ENCODE results near the gene CCDC85C.

Gene CCDC85C

DNA sequence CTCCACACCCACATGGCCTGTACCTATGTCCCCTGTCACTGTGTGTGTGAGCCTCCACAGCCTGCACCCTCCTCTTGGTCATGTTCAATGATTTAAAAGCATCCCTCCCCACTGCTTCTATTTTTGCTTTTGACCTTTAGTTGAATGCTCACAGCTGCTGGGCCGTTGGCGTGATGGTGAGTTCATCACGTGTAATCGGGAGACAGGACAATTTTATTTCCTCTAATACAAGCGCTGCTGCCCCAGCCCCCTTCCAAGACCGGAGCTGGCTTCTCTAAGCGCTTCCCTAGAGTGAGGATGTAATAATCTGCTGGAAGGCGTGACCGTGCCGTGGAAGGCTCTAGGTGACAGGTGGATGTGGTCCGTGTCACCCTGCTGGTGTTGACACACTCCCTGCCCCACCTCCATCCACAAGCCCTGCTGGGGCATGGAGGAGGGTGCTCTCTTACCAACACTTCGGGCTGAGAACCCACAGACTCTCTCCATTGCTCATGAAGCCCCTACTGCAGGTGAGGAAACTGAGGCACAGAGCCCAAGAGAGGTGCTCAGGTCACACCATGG lies 25.4 kb downstream of the CCDC85C start:
- no peak for DNase-seq (ENCODE audit: low read depth, low spot score)
- no peak overlapping the region for H3K4me3 ChIP-seq (ENCODE audit: low read length)

DNA sequence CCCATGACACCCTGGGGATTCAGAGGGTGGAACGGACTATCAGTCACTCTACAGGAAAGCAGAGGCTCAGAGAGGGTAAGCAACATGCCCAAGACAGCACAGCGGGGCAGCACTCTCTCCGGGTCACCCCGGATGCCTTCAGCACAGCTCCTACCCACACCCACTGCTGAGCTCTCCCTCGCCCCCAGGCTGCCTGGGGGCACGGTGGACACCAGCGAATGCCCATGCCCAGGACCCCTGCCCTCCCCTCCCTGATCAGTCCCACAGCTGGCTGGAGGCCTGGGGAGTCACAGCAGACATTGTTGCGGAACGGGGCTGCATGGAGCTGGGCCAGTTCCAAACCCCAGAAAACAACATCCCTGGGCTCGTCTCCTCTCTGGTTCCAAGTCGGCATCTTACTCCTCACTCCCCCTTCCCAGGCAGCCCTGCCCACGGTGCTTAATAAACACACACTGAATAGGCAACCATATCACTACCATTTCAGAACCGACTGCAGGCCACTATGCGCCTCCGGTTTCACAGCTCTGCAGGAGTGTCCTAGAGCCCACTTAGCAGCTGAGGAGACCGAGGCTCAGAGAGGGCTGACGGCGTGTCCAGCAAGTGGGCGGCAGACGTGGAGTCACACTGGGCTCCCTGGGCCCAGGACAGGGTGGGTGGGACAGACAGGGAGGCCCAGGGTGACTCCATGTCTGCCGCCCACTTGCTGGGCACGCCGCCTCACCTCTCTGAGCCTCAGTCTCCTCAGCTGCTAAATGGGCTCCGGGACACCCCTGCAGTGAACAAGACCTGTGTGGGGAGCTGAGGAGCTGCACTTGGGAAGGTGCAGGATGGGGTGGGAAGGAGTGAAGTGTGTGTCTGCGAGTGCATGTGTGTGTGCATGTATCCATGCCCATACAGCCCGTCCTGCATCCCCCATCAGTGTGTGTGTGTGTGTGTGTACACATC lies 27.0 kb downstream of the CCDC85C start:
- no peak overlapping the region for H3K4me3 ChIP-seq (ENCODE audit: low read length)
- no peak for DNase-seq (ENCODE audit: low read depth, low spot score)

DNA sequence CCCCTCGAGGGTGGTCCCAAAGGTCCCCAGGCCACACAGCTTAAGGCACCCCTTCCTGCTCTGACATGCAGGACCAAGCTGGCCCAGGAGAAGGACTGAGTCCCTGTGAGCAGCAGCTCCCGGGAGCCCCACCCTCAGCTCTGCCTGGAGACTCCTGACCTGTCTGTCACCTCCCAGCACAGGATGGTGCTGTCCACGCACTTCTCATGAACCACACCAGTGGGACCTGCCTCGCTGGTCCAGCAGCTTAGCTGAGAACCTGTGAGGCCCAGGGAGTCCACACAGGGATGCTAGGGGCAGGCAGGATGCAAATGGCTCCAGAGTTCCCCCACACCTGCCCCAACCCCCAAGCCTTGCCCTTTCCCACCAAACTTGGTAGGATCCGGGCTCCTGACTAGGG lies 27.7 kb downstream of the CCDC85C start:
- DNase-seq (ENCODE audit: low read depth, low spot score) = no peak
- no peak overlapping the region for H3K4me3 ChIP-seq (ENCODE audit: low read length)

DNA sequence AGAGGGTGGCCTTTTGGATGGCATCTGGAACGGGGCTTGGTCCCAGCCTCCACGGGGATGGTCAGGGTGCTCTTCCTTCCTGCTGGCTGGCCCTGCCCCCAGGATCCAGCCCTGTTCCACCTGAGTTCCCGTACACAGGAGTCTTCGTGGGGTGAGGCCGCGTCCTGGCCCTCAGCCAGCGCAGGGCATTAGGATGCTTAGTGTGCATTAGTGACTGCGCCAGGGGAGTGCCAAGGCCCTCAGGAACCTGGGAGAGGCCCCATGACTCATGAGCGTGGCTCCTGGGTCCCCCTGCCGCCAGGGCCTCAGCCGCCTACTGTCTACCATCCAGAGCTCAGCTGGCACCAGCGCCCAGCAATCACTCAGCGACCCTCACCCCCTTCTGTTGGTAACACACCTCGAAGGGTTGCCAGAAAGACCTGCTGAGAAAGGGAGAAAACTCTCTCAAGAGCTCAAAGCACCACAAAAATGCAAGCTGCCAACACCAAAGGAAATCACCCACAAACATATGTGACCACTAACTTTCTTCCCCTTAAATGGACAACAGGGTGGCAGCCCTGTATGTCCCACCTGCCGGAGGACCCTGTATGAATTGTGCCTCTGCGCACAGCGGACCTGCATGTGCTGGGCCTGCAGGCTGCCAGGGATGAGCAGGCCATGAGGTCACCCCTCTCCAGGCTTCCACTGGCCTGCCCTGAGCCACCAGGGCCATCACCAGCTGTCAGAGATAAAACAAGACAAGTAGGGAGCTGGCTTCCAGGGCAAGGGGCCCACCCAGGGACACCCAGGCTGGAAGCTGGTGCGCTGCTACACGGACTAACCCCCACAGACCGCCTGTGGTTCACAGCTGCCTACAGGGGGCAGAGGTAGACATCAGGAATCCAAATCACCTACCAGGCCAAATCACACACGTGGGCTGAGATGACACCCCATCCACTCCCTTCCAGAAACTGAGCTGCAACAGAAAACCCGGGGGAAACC lies 28.7 kb downstream of the CCDC85C start:
- DNase-seq (ENCODE audit: low read depth, low spot score) = no peak
- H3K4me3 ChIP-seq (ENCODE audit: low read length) = no peak overlapping the region

DNA sequence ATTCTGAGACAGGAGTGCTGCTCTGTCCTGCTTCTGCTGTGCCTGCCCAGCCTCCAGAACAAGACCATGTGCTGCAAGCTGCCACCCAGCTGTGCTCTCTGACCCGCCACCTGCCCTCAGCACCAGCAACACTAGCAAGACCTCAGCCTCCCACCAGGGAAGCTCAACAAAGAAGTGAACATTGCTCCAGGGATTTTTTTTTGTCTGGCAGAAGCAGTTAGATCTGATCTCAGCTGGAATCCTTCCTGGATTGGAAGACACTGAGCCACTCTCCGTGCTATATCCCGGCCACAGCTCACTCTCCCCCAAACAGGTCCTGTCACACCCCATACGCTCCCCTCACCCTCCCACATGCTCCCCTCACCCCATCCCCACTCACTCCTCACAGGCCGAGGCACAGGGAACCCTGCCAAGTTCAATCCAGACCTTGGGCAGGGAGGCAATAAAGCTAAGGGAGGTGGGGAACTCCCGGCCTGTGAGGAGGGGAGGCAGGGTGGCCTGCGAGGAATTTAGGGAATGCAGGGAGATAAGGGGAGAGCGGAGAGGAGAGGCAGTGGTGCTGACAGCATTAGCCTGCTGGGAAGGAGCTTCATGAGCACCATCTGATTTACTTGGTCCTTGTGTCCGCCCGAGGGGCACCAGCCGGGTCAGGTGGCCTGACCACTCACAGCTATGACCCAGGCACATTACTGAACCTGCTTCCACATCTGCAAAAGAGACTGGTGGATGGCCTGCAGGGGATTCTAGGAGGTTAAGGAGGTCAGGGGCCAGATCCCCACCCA lies 29.7 kb downstream of the CCDC85C start:
- no peak for DNase-seq (ENCODE audit: low read depth, low spot score)
- H3K4me3 ChIP-seq (ENCODE audit: low read length) = no peak overlapping the region

DNA sequence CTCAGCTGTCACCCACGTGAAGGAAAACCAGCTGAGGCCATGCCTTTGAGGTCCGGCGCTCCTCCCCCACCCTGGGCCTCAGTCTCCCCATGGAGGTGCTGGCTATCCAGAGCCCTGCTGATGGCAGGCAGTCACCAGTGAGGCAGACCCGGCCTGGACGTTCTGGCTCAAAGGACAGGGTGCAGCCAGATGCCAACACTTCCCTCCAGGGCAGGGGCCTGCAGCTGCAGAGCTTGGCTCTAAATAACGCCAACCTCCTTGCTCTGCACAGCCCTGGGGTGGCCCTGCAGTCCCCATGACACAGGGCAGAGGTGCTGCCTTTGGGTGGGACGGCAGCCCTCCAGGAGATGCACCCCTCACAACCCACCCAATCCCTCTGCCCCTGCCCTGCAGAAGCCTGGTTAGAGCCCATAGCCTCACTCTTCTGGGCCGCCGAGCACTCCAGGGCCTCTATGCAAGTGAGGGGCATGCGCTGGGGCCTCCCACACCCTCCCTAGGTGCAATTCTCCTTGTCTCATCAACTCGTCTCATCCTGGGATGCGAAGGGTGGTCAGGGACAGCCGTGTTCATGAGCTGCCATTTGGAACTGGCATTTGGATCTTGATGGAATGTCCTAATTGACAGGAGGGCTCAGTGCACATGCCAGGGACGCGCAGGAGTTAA lies 30.4 kb downstream of the CCDC85C start:
- no peak overlapping the region for H3K4me3 ChIP-seq (ENCODE audit: low read length)
- DNase-seq (ENCODE audit: low read depth, low spot score) = no peak

DNA sequence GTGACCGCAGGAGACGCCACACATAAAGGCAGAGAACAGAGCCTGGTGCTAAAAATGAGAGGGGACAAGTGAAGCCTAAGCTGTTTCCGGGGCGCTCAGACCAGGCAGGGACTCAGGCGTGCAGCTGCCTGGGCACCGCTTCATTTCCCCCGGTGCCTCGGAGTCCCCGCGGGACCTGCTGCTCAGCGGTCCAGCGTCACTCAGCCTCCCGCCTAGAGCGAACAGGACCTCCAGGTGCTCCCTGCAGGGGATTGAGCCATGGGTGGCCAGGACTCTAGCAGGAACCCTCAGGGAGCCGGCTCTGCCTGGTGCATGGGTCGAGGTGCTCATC lies 31.0 kb downstream of the CCDC85C start:
- no peak overlapping the region for H3K4me3 ChIP-seq (ENCODE audit: low read length)
- DNase-seq (ENCODE audit: low read depth, low spot score) = no peak

DNA sequence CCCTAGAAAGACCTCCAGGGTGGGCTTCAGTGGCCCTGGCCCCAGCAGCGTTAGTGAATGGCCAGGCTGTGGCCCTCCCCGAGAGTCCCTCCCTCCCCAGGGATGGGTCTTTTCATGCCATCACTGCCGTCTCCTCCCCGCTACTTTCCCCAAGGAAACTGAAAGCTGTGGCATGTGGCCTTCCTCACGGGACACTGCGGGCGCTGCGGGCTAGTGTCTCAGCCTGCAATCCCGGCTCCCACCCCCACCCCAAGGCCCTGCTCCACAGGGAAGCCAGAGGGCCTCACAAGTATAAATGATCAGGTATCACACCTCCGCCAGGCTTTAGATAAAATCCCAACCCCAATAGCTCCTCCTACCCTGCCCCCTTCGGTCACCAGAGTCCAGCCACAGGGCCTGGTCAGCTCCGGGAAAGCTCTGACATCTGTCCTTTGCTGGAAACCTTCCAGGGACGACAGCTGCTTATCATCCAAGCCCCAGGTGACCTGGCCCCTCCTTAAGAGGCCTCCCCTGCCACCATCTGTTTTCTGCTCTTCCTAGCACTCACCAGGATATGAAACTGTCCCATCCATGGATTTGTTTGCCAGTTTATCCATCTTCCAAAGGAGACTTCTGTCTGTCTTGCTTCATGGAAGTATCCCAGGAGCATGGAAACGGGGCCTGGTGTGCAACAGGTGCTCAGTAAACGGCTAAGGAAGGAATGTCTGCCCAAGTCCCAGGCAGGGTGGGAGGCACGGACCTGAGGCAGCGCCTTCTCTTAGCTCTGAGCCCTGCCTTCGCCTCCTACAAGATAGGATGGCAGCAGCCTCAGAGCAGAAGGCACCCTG lies 31.6 kb downstream of the CCDC85C start:
- no peak overlapping the region for H3K4me3 ChIP-seq (ENCODE audit: low read length)

DNA sequence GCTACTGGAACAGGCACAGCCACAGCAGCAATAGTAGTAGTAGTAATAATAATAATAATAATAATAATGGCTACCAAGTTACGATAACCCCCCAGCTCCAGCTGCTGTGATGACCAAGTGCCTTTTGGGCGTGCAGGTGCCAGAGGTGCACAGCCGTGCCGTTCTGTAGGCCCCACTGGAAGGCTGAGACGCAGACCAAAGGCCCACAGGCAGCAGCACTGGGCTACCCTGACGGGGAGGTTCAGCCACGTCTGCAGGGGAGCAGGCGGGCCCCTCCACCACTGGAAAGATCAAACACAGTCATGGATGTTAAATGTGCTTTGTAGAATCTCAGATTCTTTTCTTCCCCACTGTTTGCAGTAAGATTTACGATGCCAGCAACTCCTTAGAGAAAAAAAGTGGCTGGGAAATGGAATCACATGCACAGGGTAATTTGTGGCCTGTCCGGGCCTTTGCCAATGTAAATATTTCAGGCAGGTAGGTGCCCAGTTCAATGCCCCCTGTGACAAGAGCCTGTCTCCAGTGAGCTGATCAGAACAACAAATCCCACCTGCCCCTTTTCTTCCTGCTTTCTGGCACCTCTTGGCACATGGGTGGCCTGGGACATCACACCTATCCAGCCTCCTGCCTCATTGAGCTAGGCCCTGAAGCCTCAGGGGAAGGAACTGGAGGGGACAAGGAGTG lies 32.6 kb downstream of the CCDC85C start:
- H3K4me3 ChIP-seq (ENCODE audit: low read length) = no peak overlapping the region
- DNase-seq (ENCODE audit: low read depth, low spot score) = no peak

More for the DNA sequence above, 31.6 kb downstream of the CCDC85C start:
- DNase-seq (ENCODE audit: low read depth, low spot score) = no peak

DNA sequence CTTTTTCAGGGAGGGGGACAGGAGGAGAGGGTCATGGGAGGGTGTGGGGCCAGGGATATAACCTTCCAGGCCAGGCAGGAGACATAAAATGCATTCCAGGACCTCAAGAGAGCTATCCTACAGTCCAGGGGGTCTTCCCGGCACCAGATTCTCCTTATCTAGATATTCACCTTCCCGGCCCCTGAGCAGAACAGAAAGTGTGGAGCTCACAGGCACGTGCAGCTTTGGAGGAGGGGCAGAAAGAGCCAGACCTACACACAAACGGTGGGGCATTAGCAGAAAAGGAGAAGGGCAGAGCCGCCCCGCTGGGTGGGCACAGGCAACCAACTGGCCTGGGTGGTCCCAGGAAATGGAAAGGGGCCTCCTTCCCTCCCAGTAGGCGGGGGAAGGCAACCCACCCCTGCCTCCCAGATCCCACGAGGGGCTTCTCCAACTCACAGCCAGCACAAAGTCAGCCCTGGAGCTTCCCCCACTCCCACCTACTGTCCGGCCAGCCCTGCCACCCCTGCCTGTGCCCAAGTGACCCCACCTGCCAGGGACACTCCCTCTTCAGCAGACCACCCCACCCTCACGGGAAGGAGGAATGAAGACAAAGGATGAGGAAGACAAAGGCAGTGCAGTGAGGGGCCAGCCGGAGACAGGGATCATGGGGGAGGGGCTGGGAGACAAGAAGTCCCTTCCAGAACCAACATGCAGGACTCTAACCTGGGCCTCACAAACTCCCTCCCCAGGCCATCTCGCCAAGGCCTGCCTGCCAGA lies 33.3 kb downstream of the CCDC85C start:
- no peak overlapping the region for H3K4me3 ChIP-seq (ENCODE audit: low read length)

DNA sequence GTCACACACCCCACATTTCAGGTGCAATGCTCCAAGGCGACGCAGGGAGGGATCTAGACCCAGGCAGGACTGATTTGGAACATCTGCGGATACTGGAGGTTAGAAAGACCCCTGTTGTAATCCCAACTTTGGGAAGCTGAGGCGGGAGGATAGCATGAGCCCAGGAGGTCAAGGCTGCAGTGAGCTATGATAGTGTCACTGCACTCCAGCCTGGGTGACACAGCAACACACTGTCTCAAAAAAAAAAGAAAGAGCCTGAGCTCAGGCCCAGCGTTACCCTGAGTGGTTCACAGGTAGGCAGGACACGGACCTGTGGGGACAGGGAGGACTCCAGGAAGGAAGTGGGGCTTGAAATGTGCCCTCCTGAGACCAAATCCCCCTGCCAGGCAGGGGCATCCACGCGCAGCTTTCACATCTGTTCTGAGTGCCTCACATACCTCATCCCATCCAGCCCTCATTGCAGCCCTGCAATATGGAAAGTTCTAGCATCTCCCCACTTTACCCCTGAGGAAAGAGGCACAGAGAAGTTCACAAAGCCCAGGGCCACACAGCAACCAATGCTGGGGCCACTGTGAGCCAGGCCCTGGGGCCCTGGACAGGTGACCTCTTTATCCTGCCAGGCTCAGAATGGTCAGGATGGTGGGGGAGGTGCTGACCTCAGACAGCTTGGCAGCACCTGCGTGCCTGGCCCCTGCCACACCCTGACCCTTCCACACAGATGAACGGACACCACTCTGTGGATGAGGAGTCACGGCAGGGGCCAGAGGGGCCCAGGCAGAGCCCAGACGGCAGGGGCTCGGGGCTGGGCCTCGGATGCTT lies 34.1 kb downstream of the CCDC85C start:
- no peak for DNase-seq (ENCODE audit: low read depth, low spot score)
- H3K4me3 ChIP-seq (ENCODE audit: low read length) = no peak overlapping the region

More for the DNA sequence above, 33.3 kb downstream of the CCDC85C start:
- DNase-seq (ENCODE audit: low read depth, low spot score) = no peak

DNA sequence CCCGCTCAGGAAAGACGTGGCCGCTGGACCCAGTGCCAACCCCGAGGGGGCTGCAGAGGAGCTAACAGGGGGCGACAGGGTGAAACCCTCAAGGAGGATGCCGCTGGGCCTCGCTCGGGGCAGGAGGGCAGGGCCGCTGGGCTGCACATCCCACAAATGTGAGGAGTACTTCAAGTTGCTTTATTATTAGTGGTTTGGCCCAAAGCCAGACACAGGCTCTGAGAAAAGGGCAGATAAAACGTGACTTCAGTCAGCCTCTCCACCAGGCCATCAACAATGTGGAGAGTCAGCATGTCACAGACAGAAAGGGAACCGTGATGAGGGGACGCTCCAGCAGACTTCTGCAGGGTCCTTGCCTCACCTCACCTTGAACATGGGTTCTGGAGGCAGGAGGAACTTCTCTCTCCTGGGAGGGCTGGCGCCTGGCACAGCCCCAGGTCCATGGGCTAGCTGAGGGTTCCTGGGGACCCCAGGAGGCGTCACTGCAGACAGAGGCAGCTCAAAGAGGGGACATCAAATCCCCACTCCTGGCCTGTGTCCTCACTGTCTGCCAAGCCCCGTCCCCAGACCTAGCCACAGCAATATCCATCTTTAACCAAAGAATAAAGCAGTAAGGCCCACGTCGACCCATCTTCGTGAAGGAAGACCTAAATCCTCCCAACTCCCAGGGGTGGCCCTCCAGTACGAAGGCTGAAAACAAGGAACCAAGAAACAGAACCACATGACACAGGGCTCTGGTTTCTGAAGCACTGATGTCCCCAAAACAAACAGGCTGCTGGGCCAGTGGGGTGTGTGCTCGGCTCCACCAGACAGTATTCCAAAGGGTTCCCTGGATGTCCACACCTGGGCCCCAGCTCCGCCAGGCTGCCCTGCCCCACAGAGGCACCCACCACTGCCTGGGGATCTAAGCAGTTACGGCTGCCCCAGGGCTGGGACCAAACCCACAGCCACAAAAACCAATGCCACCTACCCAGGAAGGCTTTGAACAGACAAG lies 35.1 kb downstream of the CCDC85C start:
- no peak for DNase-seq (ENCODE audit: low read depth, low spot score)

DNA sequence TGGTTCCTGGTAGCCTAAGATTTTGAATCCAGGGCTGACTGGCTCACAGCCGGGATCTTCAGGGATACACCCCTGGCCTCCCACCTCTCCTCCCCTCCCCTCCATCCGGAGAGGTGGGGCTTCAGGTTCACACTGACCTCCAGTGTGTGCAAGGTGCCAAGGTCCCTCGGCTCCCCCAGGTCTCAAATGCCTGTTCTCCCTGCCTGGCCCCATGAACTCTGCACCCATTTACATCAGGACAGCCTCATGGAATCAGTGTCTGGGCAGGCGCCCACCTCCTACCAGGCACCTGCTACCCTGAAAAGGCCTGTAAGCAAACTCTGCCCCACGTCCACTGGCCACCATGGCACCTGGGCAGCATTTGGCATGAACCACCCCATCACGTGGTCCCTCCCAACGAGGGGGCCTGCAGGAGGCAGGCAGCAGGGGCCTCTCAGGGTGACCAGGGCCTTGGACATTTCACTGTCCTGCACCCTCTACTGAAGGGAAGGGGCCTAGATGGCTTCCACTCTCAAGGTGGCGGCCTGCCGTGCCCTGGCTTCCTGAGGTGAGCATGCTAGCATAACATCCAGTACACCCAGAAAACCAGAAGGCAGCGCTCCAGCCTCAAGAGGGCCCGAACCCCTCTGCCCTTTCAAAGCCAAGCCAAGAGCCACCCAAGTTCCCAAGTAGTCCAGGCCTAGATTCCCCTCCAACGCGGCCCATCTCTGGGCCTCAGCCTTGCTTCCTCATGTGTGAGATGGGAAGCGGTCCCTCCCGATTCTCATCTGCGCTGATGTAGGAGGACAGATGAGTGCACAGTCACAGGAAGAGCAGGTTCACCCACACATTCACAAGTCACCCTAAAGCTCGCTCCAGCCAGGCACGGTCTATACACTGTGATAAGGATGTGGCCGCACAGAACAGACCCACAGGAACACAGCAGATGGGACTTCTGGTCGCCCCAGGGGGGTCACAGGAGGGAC lies 37.3 kb downstream of the CCDC85C start:
- H3K4me3 ChIP-seq (ENCODE audit: low read length) = no peak overlapping the region
- no peak for DNase-seq (ENCODE audit: low read depth, low spot score)

More for the DNA sequence above, 35.1 kb downstream of the CCDC85C start:
- H3K4me3 ChIP-seq (ENCODE audit: low read length) = no peak overlapping the region

Data from Jurkat, Clone E6-1 (cell line).